ENCODE results near the gene DIPK2A. TPM values are rescaled to one million over a fixed set of nuclear protein-coding genes. Genes with fewer than 3 reads are reported as not detected.
A peak's percentile ranks its signal among the peaks of the same experiment; 100 is the strongest.

DIPK2A gene, protein sequence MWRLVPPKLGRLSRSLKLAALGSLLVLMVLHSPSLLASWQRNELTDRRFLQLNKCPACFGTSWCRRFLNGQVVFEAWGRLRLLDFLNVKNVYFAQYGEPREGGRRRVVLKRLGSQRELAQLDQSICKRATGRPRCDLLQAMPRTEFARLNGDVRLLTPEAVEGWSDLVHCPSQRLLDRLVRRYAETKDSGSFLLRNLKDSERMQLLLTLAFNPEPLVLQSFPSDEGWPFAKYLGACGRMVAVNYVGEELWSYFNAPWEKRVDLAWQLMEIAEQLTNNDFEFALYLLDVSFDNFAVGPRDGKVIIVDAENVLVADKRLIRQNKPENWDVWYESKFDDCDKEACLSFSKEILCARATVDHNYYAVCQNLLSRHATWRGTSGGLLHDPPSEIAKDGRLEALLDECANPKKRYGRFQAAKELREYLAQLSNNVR
- total RNA-seq (10 to 100 TPM; 17.5 to 18.2 TPM), total RNA-seq (11.3 to 58.5 (median 30.9) reads per million in 172 experiments)
- polyA plus RNA-seq (2013, experiment 1 of 2) = 11.7 TPM
- polyA plus RNA-seq (2013, experiment 2 of 2) = 11.9 TPM

DNA sequence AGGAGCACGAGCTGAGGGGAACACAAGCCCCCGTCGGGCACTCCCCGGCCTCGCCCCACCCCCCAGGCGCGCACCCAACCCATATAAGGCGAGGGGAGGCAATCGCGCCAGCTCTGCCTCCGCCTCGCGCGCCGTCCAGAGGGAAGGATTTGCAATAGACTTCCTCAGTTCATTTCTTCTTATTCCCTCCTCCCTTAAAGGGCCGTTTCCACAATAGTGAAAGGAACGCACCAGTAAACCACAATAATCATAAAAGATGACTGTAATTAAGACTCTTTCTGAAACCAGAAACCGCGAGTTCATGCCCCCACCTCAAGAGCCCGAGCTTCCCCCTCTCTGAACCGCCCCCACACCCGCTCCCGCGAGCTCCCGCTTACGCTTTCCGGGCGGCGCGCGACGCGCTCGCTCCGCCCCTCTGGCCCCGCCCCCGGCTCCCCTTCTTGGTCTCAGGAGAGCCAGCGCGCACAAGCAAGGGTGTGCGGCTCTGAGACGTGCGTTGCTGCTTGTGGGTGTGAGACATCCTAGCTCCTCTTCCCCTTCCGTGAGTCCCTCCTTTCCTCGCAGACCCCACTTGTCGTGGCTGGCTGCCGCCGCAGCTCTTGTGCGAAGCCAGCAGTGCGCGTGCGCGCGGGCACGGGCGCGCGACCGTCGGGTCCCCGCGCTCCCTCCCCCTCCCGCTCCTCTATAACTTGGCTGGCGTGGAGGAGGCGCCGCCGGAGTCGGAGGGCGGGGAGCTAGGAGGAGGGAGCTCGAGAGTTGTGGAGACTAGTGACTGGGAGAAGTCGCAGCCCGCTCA is at the start of gene DIPK2A:
DIPK2A (plus strand) TSS at position 465 of the 796 bp plus-strand sequence. CDS start 510 bp downstream, outside the sequence.
- Histone ChIP-seq H3K27me3 (ENCODE audit: control insufficient read depth in 1 of 2, insufficient read depth in 2 of 2, low read length in 2 of 2) (peaks cover 0 to 4% of the 10 kb centered on the region in 2 experiments), H3K27ac (ENCODE audit: low read depth in 1 of 2, low read length in 2 of 2) (peak within 1 kb of the TSS; percentile 79 to 84), H3K4me1 (ENCODE audit: insufficient read depth, low read length) (peaks cover 11% of the 10 kb centered on the region), H3K36me3 (ENCODE audit: insufficient read depth, low read length) (no peaks in the 10 kb centered on the region), H3K4me3 (ENCODE audit: low read length) (peak within 1 kb of the TSS; percentile 90), H3K9me3 (ENCODE audit: control insufficient read depth in 1 of 2, insufficient read depth in 1 of 2, low read length in 2 of 2) (no peaks in the 10 kb centered on the region)
- DNase-seq (peak; percentile 86 to 97 (median 92)), ATAC-seq (ENCODE audit: poor library complexity) (peak; percentile 68)
- CTCF ChIA-PET = interaction anchor here (1.6 to 2.0 kb wide), 3 partner anchors 14 to 969 kb away, joined by 3 to 5 read pairs (median 3); no protein-coding TSS in a partner anchor
- H3K4me1 Mint-ChIP-seq (ENCODE audit: low read depth) = peaks cover 41% of the 10 kb centered on the region
- peaks cover 5% of the 10 kb centered on the region for H3K27me3 Mint-ChIP-seq
- H3K27ac Mint-ChIP-seq = peak within 1 kb of the TSS; percentile 91
- intact Hi-C loops (cut with DNase I, micrococcal nuclease) = loop anchor here (5.0 to 10.0 kb wide), 5 partner anchors 124 to 1744 kb away; partner anchors contain the start of genes TRPC1 (in 2 of the 2), U2SURP (in 2 of the 2), CHST2 (in 1 of the 2) and GK5 (in 1 of the 2)
- peaks cover 19% of the 10 kb centered on the region for H3K36me3 Mint-ChIP-seq (ENCODE audit: low read depth)
- H3K4me3 Mint-ChIP-seq = peak within 1 kb of the TSS; percentile 97
- POLR2A ChIA-PET = interaction anchor here (0.6 to 3.5 kb wide), 33 partner anchors 8 to 1524 kb away, joined by 3 to 46 read pairs (median 4); partner anchors contain the start of genes ATR, SLC9A9, TRPC1 and U2SURP
- TF ChIP-seq CTCF (IDR thresholded peaks at IDR 0.05) = no peak
- no peaks in the 10 kb centered on the region for H3K9me3 Mint-ChIP-seq

GRCh38 chr3:143924522-143925285 is 46.9 kb upstream of the DIPK2A start:
- Mint-ChIP-seq H3K9me3 (no peaks in the 10 kb centered on the region), H3K27ac (no peak overlapping the region), H3K4me3 (no peak overlapping the region), H3K27me3 (no peaks in the 10 kb centered on the region), H3K4me1 (ENCODE audit: low read depth) (no peaks in the 10 kb centered on the region), H3K36me3 (ENCODE audit: low read depth) (no peaks in the 10 kb centered on the region)
- DNase-seq = no peak
- intact Hi-C loops (cut with DNase I, micrococcal nuclease) = no loop called here
- ChIA-PET CTCF (no interaction called here), POLR2A (interaction anchor here (1.8 kb wide), 1 partner anchor 47 kb away, joined by 6 read pairs; the partner anchor contains the start of gene DIPK2A)
- no peak for ATAC-seq (ENCODE audit: poor library complexity)
- H3K36me3 ChIP-seq (ENCODE audit: insufficient read depth, low read length) = no peaks in the 10 kb centered on the region
- no peak overlapping the region for H3K27ac ChIP-seq (ENCODE audit: low read depth in 1 of 2, low read length in 2 of 2)
- H3K4me3 ChIP-seq (ENCODE audit: low read length) = no peak overlapping the region
- H3K9me3 ChIP-seq (ENCODE audit: control insufficient read depth in 1 of 2, insufficient read depth in 1 of 2, low read length in 2 of 2) = no peaks in the 10 kb centered on the region
- H3K4me1 ChIP-seq (ENCODE audit: insufficient read depth, low read length) = no peaks in the 10 kb centered on the region
- H3K27me3 ChIP-seq (ENCODE audit: control insufficient read depth in 1 of 2, insufficient read depth in 2 of 2, low read length in 2 of 2) = no peaks in the 10 kb centered on the region
- no peak for TF ChIP-seq CTCF (IDR thresholded peaks at IDR 0.05)

DNA sequence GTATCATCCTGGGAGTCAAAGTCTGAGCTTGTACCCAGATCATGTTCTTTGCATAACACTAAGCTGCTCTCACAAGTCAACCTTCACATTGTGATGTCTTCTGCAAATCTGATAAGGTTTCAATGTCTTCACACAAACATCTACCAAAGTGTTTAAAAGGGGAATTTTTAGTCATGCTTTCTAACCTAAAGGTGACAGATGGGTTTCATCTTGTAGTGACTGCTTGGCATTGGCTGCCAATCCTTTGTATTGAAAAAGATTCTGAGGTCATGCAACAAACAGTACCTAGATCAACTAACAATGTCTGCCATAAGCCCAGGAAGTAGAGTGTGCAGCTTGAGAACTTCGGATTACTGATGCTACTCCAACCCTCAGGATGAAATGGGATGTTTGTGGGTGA is 43.6 kb upstream of the DIPK2A start:
- no peak overlapping the region for H3K4me3 Mint-ChIP-seq
- H3K4me3 ChIP-seq (ENCODE audit: low read length) = no peak overlapping the region
- H3K4me1 Mint-ChIP-seq (ENCODE audit: low read depth) = no peaks in the 10 kb centered on the region
- no peak overlapping the region for H3K27ac ChIP-seq (ENCODE audit: low read depth in 1 of 2, low read length in 2 of 2)
- H3K36me3 Mint-ChIP-seq (ENCODE audit: low read depth) = no peaks in the 10 kb centered on the region
- intact Hi-C loops (cut with DNase I, micrococcal nuclease) = no loop called here
- no peak overlapping the region for H3K27ac Mint-ChIP-seq
- TF ChIP-seq CTCF (IDR thresholded peaks at IDR 0.05) = no peak
- ATAC-seq (ENCODE audit: poor library complexity) = no peak
- CTCF ChIA-PET = no interaction called here
- no peaks in the 10 kb centered on the region for H3K9me3 ChIP-seq (ENCODE audit: control insufficient read depth in 1 of 2, insufficient read depth in 1 of 2, low read length in 2 of 2)
- no peaks in the 10 kb centered on the region for H3K36me3 ChIP-seq (ENCODE audit: insufficient read depth, low read length)
- H3K27me3 ChIP-seq (ENCODE audit: control insufficient read depth in 1 of 2, insufficient read depth in 2 of 2, low read length in 2 of 2) = no peaks in the 10 kb centered on the region
- DNase-seq = no peak
- POLR2A ChIA-PET = no interaction called here
- H3K9me3 Mint-ChIP-seq = no peaks in the 10 kb centered on the region
- peaks cover 6% of the 10 kb centered on the region for H3K27me3 Mint-ChIP-seq
- H3K4me1 ChIP-seq (ENCODE audit: insufficient read depth, low read length) = no peaks in the 10 kb centered on the region
